BLaER1 treated with 17β-estradiol and CSF1 and Interleukin-3, amounts not matched to agents 10 nM and 100 nM (cell line): ENCODE measurements around the gene DNAJC18.
A peak's percentile ranks its signal among the peaks of the same experiment; 100 is the strongest.

Experiments used
- H3K27ac ChIP-seq, 11 experiments: shearing (Covaris generic); formaldehyde crosslinking; 2 replicates each; pipeline ENCODE4 v1.8.1; 2022
- H3K27me3 ChIP-seq, 11 experiments: shearing (Covaris generic); formaldehyde crosslinking; 2 replicates each; pipeline ENCODE4 v1.8.1; 2022
- H3K36me3 ChIP-seq, 11 experiments: shearing (Covaris generic); formaldehyde crosslinking; 2 replicates each; pipeline ENCODE4 v1.8.1; 2022
- H3K4me1 ChIP-seq, 10 experiments: shearing (Covaris generic); formaldehyde crosslinking; 2 replicates each; pipeline ENCODE4 v1.8.1; 2022
- H3K4me2 ChIP-seq, 11 experiments: shearing (Covaris generic); formaldehyde crosslinking; 2 replicates each; pipeline ENCODE4 v1.8.1; 2022
- H3K4me3 ChIP-seq, 10 experiments: shearing (Covaris generic); formaldehyde crosslinking; 2 replicates each; pipeline ENCODE4 v1.8.1; 2022
- H3K9ac ChIP-seq, 11 experiments: shearing (Covaris generic); formaldehyde crosslinking; 2 replicates each; pipeline ENCODE4 v1.8.1; 2022
- H3K9me3 ChIP-seq, 11 experiments: shearing (Covaris generic); formaldehyde crosslinking; replicated peaks in 1 of 11; 2 replicates each; pipeline ENCODE4 v1.8.1; 2022
- H4K20me1 ChIP-seq, 11 experiments: shearing (Covaris generic); formaldehyde crosslinking; 2 replicates each; pipeline ENCODE4 v1.8.1; 2022
- Cebpa-rat ChIP-seq, 11 experiments: shearing (Covaris generic); IDR thresholded peaks; 2 replicates each; pipeline ENCODE4 v1.8.1; 2022

The DNAJC18 gene

DNA sequence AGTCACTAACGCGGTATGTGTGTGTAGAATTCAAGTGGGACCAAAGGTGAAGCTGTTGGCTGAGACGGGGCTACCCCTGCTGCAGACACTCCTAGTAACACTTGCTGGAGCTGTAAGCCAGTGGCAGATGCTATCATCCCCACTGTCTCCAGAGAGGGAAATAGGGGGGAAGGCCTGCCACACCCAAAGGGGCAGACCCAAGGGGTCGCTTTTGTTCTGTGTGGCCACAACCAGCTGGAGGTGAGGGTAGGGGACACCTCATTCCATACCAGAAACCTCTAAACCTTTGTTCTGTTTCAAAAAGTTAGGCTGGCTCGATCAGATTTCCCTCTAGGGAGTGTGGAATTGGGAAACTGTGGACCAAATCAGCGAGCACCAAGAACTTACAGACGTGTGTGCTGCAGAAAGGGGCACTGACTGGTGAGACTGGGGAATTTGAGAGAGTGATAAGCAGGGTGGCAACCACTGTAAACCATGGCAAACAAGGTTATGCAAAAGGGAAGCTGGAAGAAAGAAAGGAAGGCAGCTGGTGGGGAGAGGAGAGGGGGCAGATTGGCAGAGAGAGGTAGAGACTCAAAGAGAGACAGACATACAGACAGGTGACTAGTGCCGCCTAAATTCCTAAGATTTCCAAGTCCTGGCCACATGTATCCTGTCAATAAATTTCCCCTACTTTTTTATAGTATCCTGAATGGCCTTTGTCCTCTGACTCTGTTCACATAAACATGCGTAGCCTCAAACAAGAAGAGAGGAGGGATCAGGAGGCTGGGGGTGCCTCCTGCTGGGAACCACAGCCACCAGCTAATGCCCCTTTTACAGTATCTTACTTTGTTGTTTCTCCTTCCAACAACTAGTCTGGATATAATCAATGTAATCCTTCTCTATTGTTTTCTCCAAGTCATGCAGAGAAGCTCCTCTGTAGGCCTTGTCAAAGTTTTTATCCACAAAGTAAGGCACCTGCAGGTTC, 19.8 kb downstream of the DNAJC18 start:
- H3K36me3 ChIP-seq: peaks cover 6 to 43% (median 21%) of the 10 kb centered on the region in 11 experiments; a peak in 19 of 22 replicates
- peak overlapping the region; percentile 1 to 86 (median 69); a peak in 18 of 22 replicates for H3K4me2 ChIP-seq
- TF ChIP-seq Cebpa-rat (IDR thresholded peaks at IDR 0.05): no peak
- no peak overlapping the region for H3K4me3 ChIP-seq
- H3K9me3 ChIP-seq: no peaks in the 10 kb centered on the region; a peak in 1 of 22 replicates
- peak overlapping the region in 8 of 11 experiments; percentile 8 to 32 (median 20); a peak in 10 of 22 replicates for H3K9ac ChIP-seq
- no peaks in the 10 kb centered on the region for H4K20me1 ChIP-seq
- no peaks in the 10 kb centered on the region for H3K27me3 ChIP-seq
- H3K4me1 ChIP-seq: peaks cover 57 to 80% (median 65%) of the 10 kb centered on the region in 10 experiments
- peak overlapping the region in 5 of 11 experiments; percentile 4 to 33 (median 22); a peak in 7 of 22 replicates for H3K27ac ChIP-seq

GRCh38 chr5:139418793-139419192, 20.5 kb downstream of the DNAJC18 start:
- H3K4me2 ChIP-seq: peak overlapping the region; percentile 27 to 86 (median 69); a peak in 20 of 22 replicates
- peaks cover 3 to 37% (median 18%) of the 10 kb centered on the region in 11 experiments; a peak in 17 of 22 replicates for H3K36me3 ChIP-seq
- H3K9ac ChIP-seq: peak overlapping the region in 8 of 11 experiments; percentile 7 to 32 (median 20); a peak in 4 of 22 replicates
- no peaks in the 10 kb centered on the region for H3K27me3 ChIP-seq
- TF ChIP-seq Cebpa-rat (IDR thresholded peaks at IDR 0.05): no peak
- H3K27ac ChIP-seq: peak overlapping the region in 2 of 11 experiments; percentile 22 to 33; a peak in 3 of 22 replicates
- H3K4me1 ChIP-seq: peaks cover 54 to 84% (median 69%) of the 10 kb centered on the region in 10 experiments
- no peaks in the 10 kb centered on the region; a peak in 1 of 22 replicates for H3K9me3 ChIP-seq
- no peak overlapping the region for H3K4me3 ChIP-seq
- H4K20me1 ChIP-seq: no peaks in the 10 kb centered on the region

DNA sequence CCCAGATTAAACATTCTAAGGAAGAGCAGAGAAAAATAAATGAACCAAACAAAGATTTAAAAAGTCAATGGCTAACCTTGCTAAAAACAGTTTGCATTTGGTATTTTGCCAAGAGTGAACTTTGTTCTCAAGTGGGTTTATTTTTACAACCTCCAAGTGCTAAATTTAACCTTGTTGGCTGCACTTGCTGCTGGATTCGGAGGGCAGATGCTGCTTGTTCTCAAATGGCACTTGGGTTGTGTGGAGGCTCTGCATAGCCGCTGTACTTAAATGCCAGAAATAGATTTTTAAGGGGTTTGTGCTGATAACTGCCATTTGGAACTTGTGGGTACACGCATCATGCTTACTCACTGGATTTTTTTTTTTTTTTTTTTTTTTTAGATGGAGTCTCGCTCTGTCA, 22.1 kb downstream of the DNAJC18 start:
- Histone ChIP-seq H3K4me1 (peaks cover 53 to 82% (median 65%) of the 10 kb centered on the region in 10 experiments), H3K36me3 (peaks cover 0 to 50% (median 16%) of the 10 kb centered on the region in 11 experiments; a peak in 16 of 22 replicates), H3K27ac (peak overlapping the region in 4 of 11 experiments; percentile 28 to 52 (median 37); a peak in 5 of 22 replicates), H3K9me3 (no peaks in the 10 kb centered on the region; a peak in 1 of 22 replicates), H4K20me1 (no peaks in the 10 kb centered on the region), H3K4me3 (no peak overlapping the region), H3K9ac (0 out of 22 replicates have a peak overlapping the region, but pooled peaks of 3 of the 11 experiments have one; percentile 5 to 14 (median 9)), H3K4me2 (peak overlapping the region; percentile 27 to 86 (median 69); a peak in 21 of 22 replicates), H3K27me3 (no peaks in the 10 kb centered on the region)
- no peak for TF ChIP-seq Cebpa-rat (IDR thresholded peaks at IDR 0.05)

DNA sequence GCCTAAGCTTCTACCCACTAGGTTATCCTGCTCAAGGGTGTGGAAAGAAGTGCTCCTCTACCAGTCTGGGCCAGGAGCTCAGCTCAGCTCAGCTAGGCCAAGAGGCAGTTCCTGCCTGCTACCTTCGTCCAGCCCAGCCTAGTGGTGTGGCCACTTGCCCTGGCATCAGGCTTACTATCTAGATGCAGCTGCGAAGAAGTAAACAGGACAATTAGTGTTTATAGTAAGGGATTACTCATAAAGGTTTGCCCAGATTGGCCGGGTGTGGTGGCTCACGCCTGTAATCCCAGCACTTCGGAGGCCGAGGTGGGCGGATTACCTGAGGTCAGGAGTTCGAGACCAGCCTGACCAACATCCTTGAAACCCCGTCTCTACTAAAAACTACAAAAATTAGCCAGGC, 22.7 kb downstream of the DNAJC18 start:
- Histone ChIP-seq H3K27me3 (no peaks in the 10 kb centered on the region), H3K9ac (peak overlapping the region in 2 of 11 experiments; percentile 4 to 9; a peak in 1 of 22 replicates), H3K4me2 (peak overlapping the region; percentile 27 to 86 (median 69)), H3K9me3 (no peaks in the 10 kb centered on the region; a peak in 1 of 22 replicates), H3K4me1 (peaks cover 53 to 80% (median 66%) of the 10 kb centered on the region in 10 experiments), H3K4me3 (no peak overlapping the region), H3K27ac (peak overlapping the region in 7 of 11 experiments; percentile 28 to 62 (median 45); a peak in 14 of 22 replicates), H3K36me3 (peaks cover 0 to 50% (median 16%) of the 10 kb centered on the region in 11 experiments; a peak in 16 of 22 replicates), H4K20me1 (no peaks in the 10 kb centered on the region)
- no peak for TF ChIP-seq Cebpa-rat (IDR thresholded peaks at IDR 0.05)

GRCh38 chr5:139415869-139416268, 23.5 kb downstream of the DNAJC18 start:
- Histone ChIP-seq H3K9ac (peak overlapping the region in 3 of 11 experiments; percentile 4 to 36 (median 36); a peak in 5 of 22 replicates), H3K4me2 (peak overlapping the region; percentile 27 to 86 (median 69); a peak in 21 of 22 replicates), H3K4me3 (no peak overlapping the region), H4K20me1 (no peaks in the 10 kb centered on the region), H3K9me3 (no peaks in the 10 kb centered on the region; a peak in 1 of 22 replicates), H3K27ac (peak overlapping the region in 8 of 11 experiments; percentile 13 to 62 (median 34); a peak in 11 of 22 replicates), H3K4me1 (peaks cover 53 to 82% (median 66%) of the 10 kb centered on the region in 10 experiments), H3K36me3 (peaks cover 0 to 42% (median 15%) of the 10 kb centered on the region in 11 experiments; a peak in 16 of 22 replicates), H3K27me3 (no peaks in the 10 kb centered on the region)
- TF ChIP-seq Cebpa-rat (IDR thresholded peaks at IDR 0.05): no peak

GRCh38 chr5:139415221-139415861, 24.0 kb downstream of the DNAJC18 start:
- H4K20me1 ChIP-seq: no peaks in the 10 kb centered on the region
- TF ChIP-seq Cebpa-rat (IDR thresholded peaks at IDR 0.05): no peak
- peak overlapping the region in 8 of 11 experiments; percentile 11 to 62 (median 34); a peak in 11 of 22 replicates for H3K27ac ChIP-seq
- H3K36me3 ChIP-seq: peaks cover 0 to 39% (median 12%) of the 10 kb centered on the region in 11 experiments; a peak in 12 of 22 replicates
- H3K4me3 ChIP-seq: no peak overlapping the region
- peak overlapping the region; percentile 27 to 86 (median 69); a peak in 21 of 22 replicates for H3K4me2 ChIP-seq
- no peaks in the 10 kb centered on the region for H3K27me3 ChIP-seq
- no peaks in the 10 kb centered on the region; a peak in 1 of 22 replicates for H3K9me3 ChIP-seq
- H3K4me1 ChIP-seq: peaks cover 53 to 80% (median 66%) of the 10 kb centered on the region in 10 experiments
- H3K9ac ChIP-seq: peak overlapping the region in 3 of 11 experiments; percentile 18 to 36 (median 36); a peak in 5 of 22 replicates

DNA sequence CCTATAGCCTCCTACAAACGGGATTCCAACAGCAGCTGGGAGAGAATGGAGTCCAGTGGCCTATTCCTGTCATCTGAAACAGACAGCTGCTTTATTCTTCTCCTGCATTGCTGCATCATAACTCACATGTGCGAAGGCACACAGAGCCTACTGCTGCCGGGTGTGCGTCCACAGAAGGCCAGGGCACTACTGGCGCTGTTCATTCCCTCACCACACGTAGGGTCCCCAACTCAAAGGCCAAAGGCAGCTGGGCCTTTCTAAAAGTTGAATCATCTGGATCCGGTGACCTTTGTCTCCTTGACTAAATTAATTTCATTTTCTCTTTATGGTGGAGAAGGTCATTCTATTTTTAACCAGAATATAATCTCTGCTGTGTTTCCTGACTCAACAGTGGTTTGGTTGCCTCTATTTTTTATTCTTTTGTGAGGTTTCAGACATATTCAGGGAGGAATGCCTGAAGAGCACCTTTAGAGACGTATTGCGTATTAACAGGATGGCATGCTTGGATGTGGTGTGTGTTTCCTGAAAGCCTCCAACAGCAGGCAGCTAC, 24.7 kb downstream of the DNAJC18 start:
- Histone ChIP-seq H3K27me3 (no peaks in the 10 kb centered on the region), H3K4me1 (peaks cover 53 to 76% (median 61%) of the 10 kb centered on the region in 10 experiments), H4K20me1 (no peaks in the 10 kb centered on the region), H3K9ac (peak overlapping the region in 4 of 11 experiments; percentile 2 to 37 (median 26); a peak in 2 of 22 replicates), H3K4me2 (peak overlapping the region in 10 of 11 experiments; percentile 35 to 86 (median 72); a peak in 20 of 22 replicates), H3K36me3 (peaks cover 0 to 35% (median 11%) of the 10 kb centered on the region in 11 experiments; a peak in 12 of 22 replicates), H3K9me3 (no peaks in the 10 kb centered on the region; a peak in 1 of 22 replicates), H3K27ac (peak overlapping the region in 7 of 11 experiments; percentile 5 to 62 (median 36); a peak in 10 of 22 replicates), H3K4me3 (no peak overlapping the region)
- TF ChIP-seq Cebpa-rat (IDR thresholded peaks at IDR 0.05): no peak
